HG02943 (cell line): ENCODE data around the gene SYT9.

Experiments used
- ATAC-seq: cut with Tn5 transposase; IDR thresholded peaks from one replicate; pipeline ENCODE4 v1.9.1; 2021; ENCODE audit warnings: mild to moderate bottlenecking, low read depth, moderate library complexity; ENCODE audit not compliant: unreplicated experiment

The SYT9 gene

DNA sequence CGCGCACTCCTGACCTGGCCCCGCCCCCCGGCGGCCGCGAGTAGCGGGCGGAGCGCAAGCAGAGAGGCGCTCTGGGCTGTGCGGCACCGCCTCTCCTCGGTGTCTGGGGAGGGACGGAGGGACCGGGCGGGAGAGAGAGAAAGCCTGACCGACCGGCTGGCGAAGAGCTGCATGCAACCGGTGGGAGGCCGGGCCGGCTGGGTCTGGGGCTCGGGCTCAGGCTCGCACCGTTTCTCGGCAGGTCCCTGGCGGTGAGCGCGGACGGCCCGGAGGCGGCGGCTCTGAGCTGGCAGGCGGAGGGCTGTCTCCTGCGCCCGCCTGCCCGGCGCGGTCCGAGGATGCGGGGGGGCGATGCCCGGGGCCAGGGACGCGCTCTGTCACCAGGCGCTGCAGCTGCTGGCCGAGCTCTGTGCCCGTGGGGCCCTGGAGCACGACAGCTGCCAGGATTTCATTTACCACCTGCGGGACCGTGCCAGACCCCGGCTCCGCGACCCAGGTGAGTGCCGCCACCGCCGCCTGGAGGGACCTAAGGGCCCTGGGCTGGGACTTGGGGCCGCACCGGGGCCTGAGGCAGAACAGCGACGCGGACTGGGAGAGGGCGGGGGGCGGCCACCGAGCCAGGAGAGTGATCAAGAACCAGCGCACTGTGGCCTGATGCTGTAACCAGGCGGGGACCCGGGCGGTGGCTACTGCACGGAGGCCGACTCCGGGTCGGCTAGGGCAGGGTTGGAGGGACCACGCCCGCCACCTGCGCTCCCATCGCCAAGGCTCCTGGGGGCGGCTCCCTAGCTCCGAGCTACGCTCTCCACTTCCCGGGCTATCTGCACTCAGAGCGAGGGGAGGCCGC lies at the start of gene SYT9:
Gene SYT9, plus strand, starts transcription at position 69 of the 847 bp plus-strand sequence. Its CDS starts 283 bp downstream, at position 352.
- ATAC-seq = no peak

GRCh38 chr11:7202412-7202811 lies 49.3 kb upstream of the SYT9 start:
- no peak for ATAC-seq

DNA sequence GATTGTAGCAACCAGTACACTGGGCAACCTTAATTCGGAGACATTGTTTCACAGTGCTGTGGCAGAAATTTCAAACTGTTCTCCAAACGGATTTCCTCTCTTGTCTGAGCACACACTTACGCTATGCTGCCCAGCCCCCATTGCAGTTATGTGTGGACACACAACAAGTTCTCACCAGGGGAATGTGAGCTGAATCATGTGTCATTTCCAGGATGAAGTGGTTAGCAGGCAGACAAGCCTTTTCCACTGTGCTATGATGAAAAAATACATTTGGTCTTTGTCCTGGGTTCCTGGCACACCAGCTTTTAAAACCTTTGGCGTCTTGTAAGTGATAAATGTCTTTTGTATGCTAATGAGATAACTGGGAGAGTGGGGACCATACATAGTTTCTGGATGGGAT lies 46.9 kb upstream of the SYT9 start:
- no peak for ATAC-seq

DNA sequence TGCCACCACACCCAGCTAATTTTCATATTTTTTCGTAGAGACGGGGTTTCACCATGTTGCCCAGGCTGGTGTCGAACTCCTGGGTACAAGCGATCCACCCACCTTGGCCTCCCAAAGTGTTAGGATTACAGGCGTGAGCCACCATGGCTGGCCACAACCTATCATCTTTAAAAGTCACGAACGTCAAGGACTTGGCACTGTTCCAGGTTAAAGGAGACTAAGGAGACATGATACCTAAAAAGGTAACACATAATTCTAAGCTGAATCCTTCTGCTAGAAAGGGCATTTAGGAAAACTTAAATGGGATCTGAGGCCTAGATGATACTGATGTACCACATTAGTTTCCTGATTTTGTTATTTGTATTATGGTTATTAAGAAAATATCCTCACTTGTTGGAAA lies 43.3 kb upstream of the SYT9 start:
- ATAC-seq = no peak

DNA sequence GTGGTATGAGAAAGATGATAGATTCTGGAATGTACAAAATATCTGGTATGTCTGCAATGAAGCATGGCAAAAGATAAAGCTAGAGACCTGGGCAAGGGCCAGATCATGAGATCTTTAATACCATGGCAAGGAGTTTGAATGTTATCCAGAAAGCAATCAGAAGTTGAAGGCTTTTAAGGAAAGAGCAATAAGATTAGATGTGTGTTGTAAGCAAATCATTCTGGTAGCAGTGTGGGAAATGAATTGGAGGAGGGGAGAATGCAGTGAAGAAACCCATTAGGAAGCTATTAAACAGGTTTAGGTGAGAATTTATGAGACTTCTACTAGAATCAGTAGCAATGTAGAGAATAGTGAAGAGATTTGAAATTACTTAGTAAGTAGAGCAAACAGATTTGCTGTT lies 32.2 kb upstream of the SYT9 start:
- ATAC-seq = no peak

DNA sequence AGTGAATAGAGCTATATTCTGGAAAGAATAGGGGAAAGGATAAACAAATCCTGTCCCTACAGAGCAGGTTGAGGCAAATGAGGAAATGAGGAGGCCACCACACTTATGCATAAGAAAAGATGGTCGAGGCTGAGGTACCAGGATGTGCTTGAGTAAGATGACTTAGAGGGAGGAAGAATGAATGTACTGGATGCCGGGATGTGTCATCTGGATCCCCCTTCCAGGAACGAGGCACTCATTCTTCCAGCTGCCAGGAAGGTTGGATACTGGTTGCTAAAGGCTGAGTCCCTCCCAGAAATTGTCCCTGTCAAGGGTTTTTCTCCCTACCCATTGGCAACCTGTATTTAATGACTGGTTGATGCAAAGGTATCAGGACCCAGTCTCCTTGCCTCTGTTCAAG lies 31.1 kb upstream of the SYT9 start:
- no peak for ATAC-seq

DNA sequence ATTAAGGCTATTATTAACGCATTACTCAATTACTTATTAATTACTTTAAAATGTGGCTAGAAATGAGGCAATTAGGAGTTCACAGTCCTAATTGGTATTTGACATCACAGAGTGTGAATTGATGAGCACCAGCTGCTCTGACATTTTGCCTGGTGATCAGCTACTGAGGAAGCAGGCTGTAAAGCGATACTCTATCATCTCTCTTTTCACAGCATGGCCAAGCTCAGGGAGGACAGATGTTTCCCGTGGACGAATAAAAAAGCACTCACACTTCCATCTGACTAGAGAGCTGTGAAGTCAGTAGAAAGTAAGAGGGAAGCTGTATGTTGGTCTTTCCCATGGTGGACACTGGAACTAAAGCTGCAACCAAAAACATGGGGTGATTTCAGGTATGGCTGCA lies 29.1 kb upstream of the SYT9 start:
- no peak for ATAC-seq

DNA sequence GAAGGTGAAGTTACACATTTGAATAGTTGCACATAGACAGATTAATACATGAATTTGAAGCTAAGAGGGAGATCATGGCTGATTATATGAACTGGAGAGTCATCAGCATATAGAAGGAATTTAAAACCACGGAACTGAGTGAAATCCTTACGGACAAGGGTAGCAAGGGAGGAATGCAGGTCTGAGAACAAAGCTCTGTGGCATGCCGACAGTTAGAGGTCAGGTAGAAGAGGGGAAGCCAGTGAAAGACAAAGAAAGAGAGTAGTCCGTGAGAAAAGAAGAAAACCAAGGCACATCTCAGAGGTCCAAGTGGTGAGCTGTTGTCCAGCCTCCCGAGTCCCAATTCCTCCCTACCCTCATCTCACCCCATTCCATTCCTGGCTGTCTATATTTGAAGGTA lies 11.8 kb upstream of the SYT9 start:
- no peak for ATAC-seq

GRCh38 chr11:7245341-7245740 lies 6.4 kb upstream of the SYT9 start:
- no peak for ATAC-seq

GRCh38 chr11:7246179-7246578 lies 5.5 kb upstream of the SYT9 start:
- no peak for ATAC-seq

DNA sequence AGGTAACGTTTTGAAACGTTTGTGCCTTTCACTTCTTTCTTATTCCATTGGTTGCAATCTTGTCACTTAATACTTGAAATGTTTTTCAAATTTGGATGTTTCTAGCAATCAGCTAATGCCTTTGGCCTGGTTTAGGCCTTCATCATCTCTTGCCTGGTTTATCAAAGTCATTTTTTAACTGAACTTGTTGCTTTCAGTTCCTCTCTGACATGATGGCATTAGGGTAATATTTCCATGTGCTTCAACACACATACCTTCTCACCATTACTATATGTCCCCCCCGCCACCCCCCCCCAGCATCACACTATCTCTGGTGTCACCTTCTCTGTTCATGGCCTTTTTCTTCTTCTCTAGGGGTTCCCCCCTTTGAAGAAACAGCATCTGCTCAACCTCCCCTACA lies 1.5 kb upstream of the SYT9 start:
- no peak for ATAC-seq

DNA sequence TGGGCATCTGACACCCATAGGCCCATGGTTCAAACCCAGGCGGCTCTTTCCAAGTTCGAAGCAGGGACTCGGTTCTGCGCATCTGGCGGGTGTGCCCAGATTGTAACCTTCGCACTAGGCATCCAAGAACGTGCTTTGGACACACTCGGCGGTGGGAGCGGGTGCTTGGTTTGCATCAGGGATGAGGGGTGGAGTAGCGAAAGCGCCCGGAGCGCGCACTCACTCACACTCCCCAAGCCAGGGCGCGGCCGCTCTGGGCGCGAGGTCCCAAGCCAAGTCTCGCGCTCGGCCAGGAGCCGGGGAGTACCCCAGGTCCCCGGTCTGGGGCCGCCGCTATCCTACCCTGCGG lies 243 bp upstream of the SYT9 start:
- no peak for ATAC-seq

GRCh38 chr11:7252683-7253213 lies 1.0 kb downstream of the SYT9 start:
- ATAC-seq = no peak

GRCh38 chr11:7253800-7254199 lies 2.1 kb downstream of the SYT9 start:
- no peak for ATAC-seq

DNA sequence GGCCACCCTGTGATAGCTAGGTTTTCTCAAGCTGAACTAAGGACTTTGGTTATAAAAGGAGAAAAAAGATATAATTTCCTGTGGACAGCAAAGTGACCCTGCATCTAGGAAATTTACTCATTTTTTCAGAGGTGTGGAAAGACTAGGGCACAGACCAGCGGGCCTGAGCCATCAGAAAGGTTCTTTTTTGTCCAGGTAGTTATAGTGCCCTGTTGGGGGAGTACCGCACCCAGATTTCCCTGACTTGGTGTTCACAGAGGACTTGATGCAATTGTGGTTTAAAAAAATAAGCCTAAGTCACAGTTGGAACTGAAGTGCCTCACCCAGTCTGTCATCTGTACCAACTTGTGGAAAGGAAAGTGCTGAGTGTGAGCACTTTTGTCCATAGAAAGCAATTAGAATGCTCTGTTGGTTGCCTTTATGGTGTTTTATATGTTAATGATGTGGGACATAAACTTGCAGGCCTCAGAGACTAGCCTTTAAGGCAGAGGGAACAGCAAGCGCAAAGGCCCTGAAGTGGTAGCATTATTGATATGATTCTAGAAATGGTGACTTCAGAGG lies 3.1 kb downstream of the SYT9 start:
- ATAC-seq = no peak

- ATAC-seq = no peak
Observed at GRCh38 chr11:7256943-7257342, 5.2 kb downstream of the SYT9 start.

DNA sequence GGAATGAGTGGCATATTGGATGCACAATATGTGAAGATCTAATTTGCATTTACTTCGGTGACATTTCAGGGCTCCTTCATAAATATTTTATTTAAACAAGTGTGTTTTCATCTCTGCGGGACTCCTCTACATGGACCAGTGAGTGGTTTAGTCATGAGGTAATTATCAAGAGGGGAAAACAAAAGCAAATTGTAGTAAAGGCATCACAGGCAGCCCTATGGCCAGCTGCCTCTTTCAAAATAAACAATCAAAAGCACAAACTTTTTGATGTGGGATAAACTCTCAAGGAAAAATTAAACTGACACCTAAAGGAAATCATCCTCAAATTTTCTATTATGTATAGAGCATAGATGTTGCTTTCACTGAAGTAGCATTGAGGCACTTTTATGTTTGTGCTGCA lies 6.0 kb downstream of the SYT9 start:
- no peak for ATAC-seq

DNA sequence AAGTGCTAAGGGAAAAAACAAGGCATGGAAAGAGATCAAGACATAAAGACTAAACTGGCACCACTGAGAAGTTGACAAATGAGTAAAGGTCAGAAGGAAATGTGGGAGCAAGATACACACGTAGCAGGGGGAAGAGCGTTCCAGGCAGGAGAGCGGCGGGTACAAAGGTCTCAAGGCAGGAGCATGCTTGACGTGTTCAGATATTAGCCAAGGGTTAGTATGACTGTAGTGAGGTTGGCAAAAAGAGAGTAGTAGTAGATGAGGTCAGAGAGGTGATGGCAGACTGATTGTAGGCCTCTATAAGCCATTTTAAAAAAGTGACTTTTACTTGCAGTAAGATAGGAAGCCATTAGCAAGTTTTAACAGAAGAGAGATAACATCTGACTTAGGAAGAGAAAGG lies 9.9 kb downstream of the SYT9 start:
- ATAC-seq = no peak

GRCh38 chr11:7262672-7263071 lies 11.0 kb downstream of the SYT9 start:
- no peak for ATAC-seq

GRCh38 chr11:7263842-7264241 lies 12.1 kb downstream of the SYT9 start:
- no peak for ATAC-seq

DNA sequence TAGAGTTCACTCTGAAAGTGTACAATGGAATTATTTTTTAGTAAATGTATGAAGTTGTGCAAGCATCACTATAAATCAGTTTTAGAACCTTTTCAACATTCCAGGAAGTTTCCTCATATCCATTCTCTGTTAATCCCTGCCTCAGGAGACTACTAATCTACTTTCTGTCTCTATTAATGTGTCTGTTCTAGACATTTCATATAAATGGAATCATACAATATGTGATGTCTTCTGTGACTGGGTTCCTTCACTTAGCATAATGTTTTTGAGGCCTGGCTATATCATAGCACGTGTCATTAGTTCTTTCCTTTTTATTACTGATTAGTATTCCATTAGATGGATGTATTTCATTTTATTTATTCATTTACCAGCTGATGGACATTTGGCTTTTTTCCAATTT lies 17.1 kb downstream of the SYT9 start:
- ATAC-seq = no peak

- no peak for ATAC-seq
Observed at GRCh38 chr11:7270233-7270865, 18.6 kb downstream of the SYT9 start.
